ENCODE measurements around the gene MFAP2. TPM values are rescaled to one million over a fixed set of nuclear protein-coding genes. Genes with fewer than 3 reads are reported as not detected.

Gene MFAP2
- 8.0 and 22.1 TPM in 2 replicates for total RNA-seq

GRCh38 chr1:16980473-16981268 lies at the start of gene MFAP2:
MFAP2 (minus strand) TSS chr1:16980620; CDS start chr1:16978273, 2,347 bp downstream.

GRCh38 chr1:17011439-17012307 lies 31.3 kb upstream of the MFAP2 start, which contains the start of gene ATP13A2:
ATP13A2 (minus strand) TSS chr1:17011928; CDS start chr1:17011738, 190 bp downstream.

Other genes starting within 250 kb of the MFAP2 start
- gene RNU1-4, start 240.1 kb downstream of the MFAP2 start, total RNA-seq: under 0.01 and 2,224 TPM in 2 replicates
- gene RNU1-2, start 84.6 kb downstream of the MFAP2 start, total RNA-seq: under 0.01 and 2,224 TPM in 2 replicates
- 18.6 and 25.0 TPM in 2 replicates for gene CROCC, start 58.7 kb downstream of the MFAP2 start, total RNA-seq
- 17.6 TPM in 2 replicates for gene ATP13A2, start 31.3 kb upstream of the MFAP2 start, total RNA-seq
- gene SDHB, start 73.4 kb upstream of the MFAP2 start, total RNA-seq: 151 and 159 TPM in 2 replicates
- under 0.01 TPM in 1 of 2 replicates, not detected in the other for gene PADI2, start 138.8 kb upstream of the MFAP2 start, total RNA-seq
- under 0.01 TPM in 1 of 2 replicates, not detected in the other for gene PADI1, start 224.5 kb upstream of the MFAP2 start, total RNA-seq